ENCODE measurements around the gene CDKL5.

DNA sequence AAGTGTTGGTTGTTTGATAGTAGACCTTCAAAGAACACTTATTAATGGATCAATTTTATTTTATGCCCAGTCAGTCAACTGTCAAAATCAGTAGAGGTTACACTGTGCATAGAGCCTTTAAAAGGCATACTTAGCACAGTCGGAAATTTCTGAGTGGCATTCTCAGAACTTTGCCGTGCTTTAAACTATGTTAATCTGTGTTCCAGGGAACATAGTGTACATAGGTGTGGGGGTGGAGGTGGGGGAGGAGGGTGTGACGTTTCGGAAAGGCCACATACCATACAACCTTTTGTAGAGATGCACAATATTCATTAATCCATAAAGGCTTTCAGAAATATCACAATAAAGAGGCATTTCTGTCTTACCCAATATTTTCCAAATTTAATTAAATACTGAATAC is 170.7 kb downstream of the CDKL5 start:
- TF ChIP-seq CTCF (IDR thresholded peaks at IDR 0.05) (no peak), POLR2A (IDR thresholded peaks at IDR 0.05) (no peak)

All from adrenal gland (tissue), 5 donors.